Bronchial epithelial cell (primary cell): ENCODE measurements around the gene IL3RA. TPM values are rescaled to one million over a fixed set of nuclear protein-coding genes. Genes with fewer than 3 reads are reported as not detected.
"Not testable (repeated sequence)": the region's sequence is repeated elsewhere in the genome, so short reads cannot be mapped to it uniquely, and the experiment has no call there.

ENCODE experiments used
- DNase-seq: peaks from one replicate; pipeline ENCODE4 v3.0.0-alpha.2; 2010; ENCODE audit warnings: low read depth
- FAIRE-seq: peaks from 2 replicates; lab custom pipeline; 2011; peaks lifted over from hg19 to GRCh38; lab: Jason Lieb, UNC
- H3K27me3 ChIP-seq: 2 replicates; pipeline ENCODE4 v1.5.1; 2011; ENCODE audit warnings: low read length; ENCODE audit not compliant: control insufficient read depth, insufficient read depth
- H3K36me3 ChIP-seq: 2 replicates; pipeline ENCODE4 v1.5.1; 2011; ENCODE audit warnings: low read length; ENCODE audit not compliant: control insufficient read depth, insufficient read depth
- H3K4me3 ChIP-seq: 2 replicates; pipeline ENCODE4 v1.5.1; 2011; ENCODE audit warnings: mild to moderate bottlenecking, low read depth, low read length, control low read depth
- total RNA-seq: library from RNA; depleted of rRNA; stranded (reverse); fragments of >200 nt; gene quantifications from 2 replicates; pipeline ENCODE4 v1.2.1, GENCODE V29; 2014
- TF ChIP-seq, protein P1 (sequence below): IDR thresholded peaks from 2 replicates; pipeline ENCODE4 v1.5.1; 2011; ENCODE audit warnings: mild to moderate bottlenecking, moderate library complexity, low read length, control low read depth, inconsistent platforms; ENCODE audit not compliant: insufficient read depth, severe bottlenecking

Gene IL3RA
- total RNA-seq, 1 donor from 2014 or later, result not detected

GRCh38 chrX:1323315-1323714 is 13.3 kb upstream of the IL3RA start:
- Histone ChIP-seq H3K4me3 (no peak overlapping the region), H3K36me3 (no peaks in the 10 kb centered on the region), H3K27me3 (no peaks in the 10 kb centered on the region)
- FAIRE-seq, result no peak
- TF ChIP-seq, protein P1, sequence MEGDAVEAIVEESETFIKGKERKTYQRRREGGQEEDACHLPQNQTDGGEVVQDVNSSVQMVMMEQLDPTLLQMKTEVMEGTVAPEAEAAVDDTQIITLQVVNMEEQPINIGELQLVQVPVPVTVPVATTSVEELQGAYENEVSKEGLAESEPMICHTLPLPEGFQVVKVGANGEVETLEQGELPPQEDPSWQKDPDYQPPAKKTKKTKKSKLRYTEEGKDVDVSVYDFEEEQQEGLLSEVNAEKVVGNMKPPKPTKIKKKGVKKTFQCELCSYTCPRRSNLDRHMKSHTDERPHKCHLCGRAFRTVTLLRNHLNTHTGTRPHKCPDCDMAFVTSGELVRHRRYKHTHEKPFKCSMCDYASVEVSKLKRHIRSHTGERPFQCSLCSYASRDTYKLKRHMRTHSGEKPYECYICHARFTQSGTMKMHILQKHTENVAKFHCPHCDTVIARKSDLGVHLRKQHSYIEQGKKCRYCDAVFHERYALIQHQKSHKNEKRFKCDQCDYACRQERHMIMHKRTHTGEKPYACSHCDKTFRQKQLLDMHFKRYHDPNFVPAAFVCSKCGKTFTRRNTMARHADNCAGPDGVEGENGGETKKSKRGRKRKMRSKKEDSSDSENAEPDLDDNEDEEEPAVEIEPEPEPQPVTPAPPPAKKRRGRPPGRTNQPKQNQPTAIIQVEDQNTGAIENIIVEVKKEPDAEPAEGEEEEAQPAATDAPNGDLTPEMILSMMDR, result no peak
- DNase-seq, result no peak

GRCh38 chrX:1325515-1326116 is 11.0 kb upstream of the IL3RA start:
- FAIRE-seq (no peak), DNase-seq (no peak)
- Histone ChIP-seq H3K36me3 (no peaks in the 10 kb centered on the region), H3K4me3 (no peak overlapping the region), H3K27me3 (no peaks in the 10 kb centered on the region)
- TF ChIP-seq, protein P1, result no peak

GRCh38 chrX:1327651-1328304 is 8.8 kb upstream of the IL3RA start:
- DNase-seq, result no peak
- no peak for FAIRE-seq
- Histone ChIP-seq H3K4me3 (no peak overlapping the region), H3K36me3 (no peaks in the 10 kb centered on the region), H3K27me3 (no peaks in the 10 kb centered on the region)
- TF ChIP-seq, protein P1, result no peak

- no peak for FAIRE-seq
- no peak for DNase-seq
- Histone ChIP-seq H3K4me3 (no peak overlapping the region), H3K36me3 (no peaks in the 10 kb centered on the region), H3K27me3 (no peaks in the 10 kb centered on the region)
- TF ChIP-seq, protein P1, result no peak
Observed at GRCh38 chrX:1330605-1331004, 6.0 kb upstream of the IL3RA start.

DNA sequence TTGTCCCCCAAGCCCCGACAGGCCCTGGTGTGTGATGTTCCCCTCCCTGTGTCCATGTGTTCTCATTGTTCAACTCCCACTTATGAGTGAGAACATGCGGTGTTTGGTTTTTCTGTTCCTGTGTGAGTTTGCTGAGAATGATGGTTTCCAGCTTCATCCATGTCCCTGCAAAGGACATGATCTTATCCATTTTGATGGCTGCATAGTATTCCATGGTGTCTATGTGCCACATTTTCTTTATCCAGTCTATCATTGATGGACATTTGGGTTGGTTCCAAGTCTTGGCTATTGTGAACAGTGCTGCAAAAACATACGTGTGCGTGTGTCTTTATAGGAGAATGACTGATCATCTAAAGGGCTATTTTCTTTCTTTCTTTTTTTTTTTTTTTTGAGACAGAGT is 4.2 kb upstream of the IL3RA start:
- DNase-seq, H3K27me3 ChIP-seq, FAIRE-seq, H3K4me3 ChIP-seq, H3K36me3 ChIP-seq: not testable (repeated sequence)

- FAIRE-seq, result no peak
- TF ChIP-seq, protein P1, result no peak
- H3K4me3 ChIP-seq, result no peak overlapping the region
- no peaks in the 10 kb centered on the region for H3K27me3 ChIP-seq
- H3K36me3 ChIP-seq, result no peaks in the 10 kb centered on the region
- no peak for DNase-seq
Observed at GRCh38 chrX:1334854-1335253, 1.7 kb upstream of the IL3RA start.
